ENCODE measurements around the gene MYLK4.

Gene MYLK4

DNA sequence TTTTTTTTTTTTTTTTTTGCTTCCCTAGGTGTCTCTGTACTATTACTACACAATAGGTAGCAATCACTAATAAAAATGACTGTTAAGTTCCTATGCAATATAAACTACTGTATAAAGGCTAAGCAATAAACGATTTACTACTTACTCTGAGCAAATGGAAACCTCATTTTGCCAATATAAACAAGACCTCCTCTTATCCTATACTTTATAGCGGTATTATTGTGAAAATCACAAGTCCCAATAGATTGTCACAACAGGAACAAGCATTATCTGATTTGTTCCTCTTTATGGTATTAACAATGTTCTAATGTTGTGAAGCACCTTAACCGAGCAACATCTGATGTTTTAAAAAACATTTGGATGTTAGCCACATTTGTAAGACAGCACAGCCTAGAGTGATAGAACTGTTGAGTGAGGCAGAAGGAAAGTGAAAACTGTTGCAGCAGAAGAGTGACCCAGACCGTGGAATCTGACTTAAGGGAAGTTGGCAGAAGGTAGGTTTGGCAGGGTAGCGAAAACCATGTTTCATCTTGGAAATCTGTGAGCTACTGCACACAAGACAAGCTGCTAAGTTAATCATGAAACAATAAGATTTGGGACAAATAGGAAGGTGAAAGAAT is 94.2 kb downstream of the MYLK4 start:
- Histone ChIP-seq H2AFZ (no peak overlapping the region), H3K9ac (no peak overlapping the region), H3K9me3 (ENCODE audit: control insufficient read depth, low read length) (no peaks in the 10 kb centered on the region), H3K79me2 (no peaks in the 10 kb centered on the region), H3K27ac (no peak overlapping the region), H3K4me2 (ENCODE audit: low read length) (no peak overlapping the region), H3K4me1 (no peaks in the 10 kb centered on the region), H3K27me3 (ENCODE audit: control insufficient read depth, insufficient read depth, low read length) (no peaks in the 10 kb centered on the region), H3K36me3 (ENCODE audit: control insufficient read depth, insufficient read depth, low read length) (no peaks in the 10 kb centered on the region), H3K4me3 (ENCODE audit: low read depth, low read length) (no peak overlapping the region)
- no peak for TF ChIP-seq CTCF (IDR thresholded peaks at IDR 0.05)

GRCh38 chr6:2655844-2656433 is 94.8 kb downstream of the MYLK4 start:
- no peak for TF ChIP-seq CTCF (IDR thresholded peaks at IDR 0.05)
- H3K36me3 ChIP-seq (ENCODE audit: control insufficient read depth, insufficient read depth, low read length): no peaks in the 10 kb centered on the region

GRCh38 chr6:2653369-2654032 is 97.2 kb downstream of the MYLK4 start:
- Histone ChIP-seq H2AFZ (no peak overlapping the region), H3K9ac (no peak overlapping the region), H3K9me3 (ENCODE audit: control insufficient read depth, low read length) (no peaks in the 10 kb centered on the region), H3K4me1 (no peaks in the 10 kb centered on the region), H3K27me3 (ENCODE audit: control insufficient read depth, insufficient read depth, low read length) (no peaks in the 10 kb centered on the region), H3K4me3 (ENCODE audit: low read depth, low read length) (no peak overlapping the region), H3K27ac (no peak overlapping the region), H3K36me3 (ENCODE audit: control insufficient read depth, insufficient read depth, low read length) (no peaks in the 10 kb centered on the region), H3K79me2 (no peaks in the 10 kb centered on the region), H3K4me2 (ENCODE audit: low read length) (no peak overlapping the region)
- no peak for TF ChIP-seq CTCF (IDR thresholded peaks at IDR 0.05)

More at GRCh38 chr6:2655844-2656433, 94.8 kb downstream of the MYLK4 start:
- no peak overlapping the region for H2AFZ ChIP-seq
- H3K9ac ChIP-seq: no peak overlapping the region
- no peaks in the 10 kb centered on the region for H3K27me3 ChIP-seq (ENCODE audit: control insufficient read depth, insufficient read depth, low read length)
- H3K9me3 ChIP-seq (ENCODE audit: control insufficient read depth, low read length): no peaks in the 10 kb centered on the region
- no peaks in the 10 kb centered on the region for H3K4me1 ChIP-seq
- H3K79me2 ChIP-seq: no peaks in the 10 kb centered on the region
- no peak overlapping the region for H3K27ac ChIP-seq
- no peak overlapping the region for H3K4me3 ChIP-seq (ENCODE audit: low read depth, low read length)
- no peak overlapping the region for H3K4me2 ChIP-seq (ENCODE audit: low read length)

GRCh38 chr6:2652611-2653010 is 98.1 kb downstream of the MYLK4 start:
- Histone ChIP-seq H3K27ac (no peak overlapping the region), H3K4me3 (ENCODE audit: low read depth, low read length) (no peak overlapping the region), H3K9me3 (ENCODE audit: control insufficient read depth, low read length) (no peaks in the 10 kb centered on the region), H3K4me1 (no peaks in the 10 kb centered on the region), H2AFZ (no peak overlapping the region), H3K27me3 (ENCODE audit: control insufficient read depth, insufficient read depth, low read length) (no peaks in the 10 kb centered on the region), H3K79me2 (no peaks in the 10 kb centered on the region), H3K4me2 (ENCODE audit: low read length) (no peak overlapping the region), H3K9ac (no peak overlapping the region), H3K36me3 (ENCODE audit: control insufficient read depth, insufficient read depth, low read length) (no peaks in the 10 kb centered on the region)
- TF ChIP-seq CTCF (IDR thresholded peaks at IDR 0.05): no peak
